T-helper 22 cell (primary cell): ENCODE measurements around the gene SLC25A27.

Source experiments
- DNase-seq: peaks from one replicate; pipeline ENCODE4 v3.0.0-alpha.2; 2020; ENCODE audit warnings: low read depth

SLC25A27 gene

DNA sequence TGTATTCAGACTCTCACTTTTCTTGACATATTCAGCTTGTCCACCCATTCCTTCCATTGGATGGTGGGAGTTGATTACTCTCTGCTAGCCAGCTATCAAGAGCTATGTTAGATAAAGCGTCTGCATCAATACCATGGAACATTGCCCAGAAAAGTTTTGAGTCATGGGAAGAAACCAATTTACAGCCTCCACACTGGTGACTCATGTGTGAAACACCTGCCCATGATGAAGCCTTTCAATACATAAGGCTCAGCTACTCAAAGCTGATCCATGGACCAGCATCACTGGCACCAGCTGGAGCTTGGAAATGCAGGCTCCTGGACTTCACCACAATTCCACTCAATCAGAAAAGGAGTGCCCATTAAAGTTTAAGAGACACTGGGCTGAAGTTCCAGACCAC lies 66.3 kb downstream of the SLC25A27 start:
- DNase-seq, result no peak

DNA sequence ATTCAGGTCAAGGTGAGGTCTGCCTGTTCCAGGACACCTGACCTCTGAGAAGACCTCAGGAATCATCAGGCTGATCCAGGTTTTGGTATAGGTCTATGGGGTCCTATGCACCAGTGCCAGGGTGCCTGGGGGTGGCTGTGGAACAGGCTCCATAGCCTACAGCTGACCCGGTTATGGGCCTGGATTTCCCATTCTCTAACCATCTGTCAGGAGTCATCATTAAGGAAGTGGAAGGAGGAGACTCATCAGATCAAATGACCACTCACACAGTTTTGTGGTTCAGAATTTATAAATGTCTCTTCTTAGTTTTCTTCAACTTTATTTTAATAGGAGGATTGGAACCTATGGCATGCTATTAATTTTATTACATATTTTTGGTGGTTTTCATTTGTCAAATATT lies 67.6 kb downstream of the SLC25A27 start:
- DNase-seq, result no peak
